ENCODE measurements around the gene BSN.

Gene BSN

GRCh38 chr3:49654176-49654825 lies 100.0 kb downstream of the BSN start:
- no peak for DNase-seq (ENCODE audit: low read depth, low spot score)

- DNase-seq (ENCODE audit: low read depth, low spot score), result no peak
These were observed 100.8 kb downstream of the BSN start for GRCh38 chr3:49654955-49655556.

GRCh38 chr3:49655731-49656285 lies 101.5 kb downstream of the BSN start:
- no peak for DNase-seq (ENCODE audit: low read depth, low spot score)

GRCh38 chr3:49656541-49657112 lies 102.3 kb downstream of the BSN start:
- no peak for DNase-seq (ENCODE audit: low read depth, low spot score)

- no peak for DNase-seq (ENCODE audit: low read depth, low spot score)
These were observed 103.1 kb downstream of the BSN start for GRCh38 chr3:49657208-49657915.

GRCh38 chr3:49658711-49659110 lies 104.4 kb downstream of the BSN start:
- DNase-seq (ENCODE audit: low read depth, low spot score), result no peak

- no peak for DNase-seq (ENCODE audit: low read depth, low spot score)
These were observed 105.5 kb downstream of the BSN start for GRCh38 chr3:49659756-49660155.

GRCh38 chr3:49661281-49661680 lies 107.0 kb downstream of the BSN start:
- no peak for DNase-seq (ENCODE audit: low read depth, low spot score)

GRCh38 chr3:49662021-49662420 lies 107.7 kb downstream of the BSN start:
- DNase-seq (ENCODE audit: low read depth, low spot score), result no peak

GRCh38 chr3:49662720-49663413 lies 108.6 kb downstream of the BSN start:
- no peak for DNase-seq (ENCODE audit: low read depth, low spot score)

- DNase-seq (ENCODE audit: low read depth, low spot score), result no peak
These were observed 109.6 kb downstream of the BSN start for GRCh38 chr3:49663831-49664230.

- no peak for DNase-seq (ENCODE audit: low read depth, low spot score)
These were observed 110.0 kb downstream of the BSN start for GRCh38 chr3:49664300-49664699.

GRCh38 chr3:49665822-49666519 lies 111.7 kb downstream of the BSN start:
- no peak for DNase-seq (ENCODE audit: low read depth, low spot score)

- DNase-seq (ENCODE audit: low read depth, low spot score), result no peak
These were observed 112.3 kb downstream of the BSN start for GRCh38 chr3:49666592-49666991.

- no peak for DNase-seq (ENCODE audit: low read depth, low spot score)
These were observed 113.6 kb downstream of the BSN start for GRCh38 chr3:49667701-49668413.

GRCh38 chr3:49668414-49668797 lies 114.1 kb downstream of the BSN start:
- no peak for DNase-seq (ENCODE audit: low read depth, low spot score)

GRCh38 chr3:49668861-49669260 lies 114.6 kb downstream of the BSN start:
- DNase-seq (ENCODE audit: low read depth, low spot score), result no peak

GRCh38 chr3:49669352-49669751 lies 115.1 kb downstream of the BSN start:
- DNase-seq (ENCODE audit: low read depth, low spot score), result no peak

- DNase-seq (ENCODE audit: low read depth, low spot score), result no peak
These were observed 116.6 kb downstream of the BSN start for GRCh38 chr3:49670940-49671290.

Data from activated naive CD8-positive, alpha-beta T cell treated with anti-CD3 and anti-CD28 coated beads, Interleukin-2, amount 50 U/mL, for 16 hours (primary cell).